Measurements from ENCODE around the gene ADAM17. TPM values are rescaled to one million over a fixed set of nuclear protein-coding genes. Genes with fewer than 3 reads are reported as not detected.

ADAM17 gene
- total and polyA plus RNA-seq, 7 donors, result 3.2 to 17.6 (median 12.8) TPM

GRCh38 chr2:9462886-9463697, 92.5 kb downstream of the ADAM17 start:
- H3K9me3 ChIP-seq, result no peaks in the 10 kb centered on the region
- H3K36me3 ChIP-seq, result peaks cover 0 to 52% (median 4%) of the 10 kb centered on the region in 4 donors
- no peak overlapping the region for H3K4me3 ChIP-seq
- no peaks in the 10 kb centered on the region for H3K27me3 ChIP-seq
- WGBS, 2 donors, result 87 to 88% methylated on average over 6 of the region's 6 CpGs
- H3K4me1 ChIP-seq, result peaks cover 0 to 9% (median 6%) of the 10 kb centered on the region in 4 donors
- DNase-seq, result no peak
- no peak for TF ChIP-seq POLR2A (IDR thresholded peaks at IDR 0.05)
- no peak for TF ChIP-seq EP300 (IDR thresholded peaks at IDR 0.05)
- no peak for TF ChIP-seq POLR2AphosphoS5 (IDR thresholded peaks at IDR 0.05)
- TF ChIP-seq, protein P1, sequence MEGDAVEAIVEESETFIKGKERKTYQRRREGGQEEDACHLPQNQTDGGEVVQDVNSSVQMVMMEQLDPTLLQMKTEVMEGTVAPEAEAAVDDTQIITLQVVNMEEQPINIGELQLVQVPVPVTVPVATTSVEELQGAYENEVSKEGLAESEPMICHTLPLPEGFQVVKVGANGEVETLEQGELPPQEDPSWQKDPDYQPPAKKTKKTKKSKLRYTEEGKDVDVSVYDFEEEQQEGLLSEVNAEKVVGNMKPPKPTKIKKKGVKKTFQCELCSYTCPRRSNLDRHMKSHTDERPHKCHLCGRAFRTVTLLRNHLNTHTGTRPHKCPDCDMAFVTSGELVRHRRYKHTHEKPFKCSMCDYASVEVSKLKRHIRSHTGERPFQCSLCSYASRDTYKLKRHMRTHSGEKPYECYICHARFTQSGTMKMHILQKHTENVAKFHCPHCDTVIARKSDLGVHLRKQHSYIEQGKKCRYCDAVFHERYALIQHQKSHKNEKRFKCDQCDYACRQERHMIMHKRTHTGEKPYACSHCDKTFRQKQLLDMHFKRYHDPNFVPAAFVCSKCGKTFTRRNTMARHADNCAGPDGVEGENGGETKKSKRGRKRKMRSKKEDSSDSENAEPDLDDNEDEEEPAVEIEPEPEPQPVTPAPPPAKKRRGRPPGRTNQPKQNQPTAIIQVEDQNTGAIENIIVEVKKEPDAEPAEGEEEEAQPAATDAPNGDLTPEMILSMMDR (IDR thresholded peaks at IDR 0.05), result no peak
- peak overlapping the region in 2 of 4 donors; percentile 11 to 29 for H3K27ac ChIP-seq
- intact Hi-C loops (cut with DNase I), result no loop called here

DNA sequence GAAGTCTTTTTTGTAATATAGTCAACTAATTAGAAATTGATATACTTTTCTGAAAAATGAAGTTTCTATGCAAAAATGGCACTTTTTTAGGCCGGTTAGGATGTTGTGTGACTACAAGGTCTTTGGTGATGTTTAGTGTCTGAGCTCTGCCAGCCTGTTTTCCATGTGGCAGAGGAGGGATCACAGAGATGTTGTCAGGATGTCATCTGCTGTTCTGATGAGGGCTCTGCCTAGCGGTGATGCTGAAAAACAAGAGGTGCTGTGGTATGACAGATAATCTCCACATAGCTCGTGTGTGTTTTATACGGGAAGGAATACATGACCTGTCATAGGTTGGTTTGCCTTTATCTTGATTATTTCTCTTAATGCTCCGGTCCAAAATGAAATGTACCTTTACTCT, 93.3 kb downstream of the ADAM17 start:
- WGBS, 2 donors, result 73 to 95% methylated on average over 5 of the region's 5 CpGs
- intact Hi-C loops (cut with DNase I), result no loop called here
- H3K36me3 ChIP-seq, result peaks cover 0 to 53% (median 6%) of the 10 kb centered on the region in 4 donors

DNA sequence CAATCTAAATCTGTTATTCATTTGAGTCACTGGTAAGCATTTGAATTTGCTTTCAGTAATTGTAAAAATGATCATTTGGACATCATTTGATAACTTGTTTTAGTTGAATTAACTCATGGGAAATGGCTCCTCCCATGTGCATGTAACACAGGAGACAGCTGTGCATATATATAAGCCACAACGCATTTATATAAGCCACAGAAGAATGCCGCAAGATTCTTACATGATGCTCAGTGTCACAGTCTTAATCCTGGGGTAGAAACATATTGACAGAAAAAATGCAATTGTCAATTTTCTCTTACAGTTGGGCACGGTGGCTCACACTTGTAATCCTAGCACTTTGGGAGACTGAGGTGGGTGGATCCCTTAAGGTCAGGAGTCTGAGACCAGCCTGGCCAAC, 94.6 kb downstream of the ADAM17 start:
- no peak overlapping the region for H3K27ac ChIP-seq
- H3K27me3 ChIP-seq, result no peaks in the 10 kb centered on the region
- H3K36me3 ChIP-seq, result peaks cover 0 to 65% (median 8%) of the 10 kb centered on the region in 4 donors
- H3K4me1 ChIP-seq, result peaks cover 0 to 9% (median 6%) of the 10 kb centered on the region in 4 donors
- DNase-seq, result no peak
- H3K9me3 ChIP-seq, result no peaks in the 10 kb centered on the region
- intact Hi-C loops (cut with DNase I), result no loop called here
- no peak for TF ChIP-seq POLR2AphosphoS5 (IDR thresholded peaks at IDR 0.05)
- TF ChIP-seq, protein P1 (IDR thresholded peaks at IDR 0.05), result no peak
- TF ChIP-seq EP300 (IDR thresholded peaks at IDR 0.05), result no peak
- no peak for TF ChIP-seq POLR2A (IDR thresholded peaks at IDR 0.05)
- H3K4me3 ChIP-seq, result no peak overlapping the region
- WGBS, 2 donors, result 89 to 90% methylated on average over 3 of the region's 3 CpGs

More for the DNA sequence above, 93.3 kb downstream of the ADAM17 start:
- Histone ChIP-seq H3K9me3 (no peaks in the 10 kb centered on the region), H3K4me3 (no peak overlapping the region), H3K4me1 (peaks cover 0 to 9% (median 6%) of the 10 kb centered on the region in 4 donors), H3K27ac (no peak overlapping the region), H3K27me3 (no peaks in the 10 kb centered on the region)
- TF ChIP-seq POLR2A (IDR thresholded peaks at IDR 0.05), result no peak
- TF ChIP-seq EP300 (IDR thresholded peaks at IDR 0.05), result no peak
- DNase-seq, result no peak

- TF ChIP-seq EP300 (IDR thresholded peaks at IDR 0.05), result no peak
- TF ChIP-seq, protein P1 (IDR thresholded peaks at IDR 0.05), result no peak
- no peak for TF ChIP-seq POLR2A (IDR thresholded peaks at IDR 0.05)
- TF ChIP-seq POLR2AphosphoS5 (IDR thresholded peaks at IDR 0.05), result no peak
- Histone ChIP-seq H3K4me1 (peaks cover 0 to 9% (median 6%) of the 10 kb centered on the region in 4 donors), H3K27me3 (no peaks in the 10 kb centered on the region), H3K9me3 (no peaks in the 10 kb centered on the region), H3K36me3 (peaks cover 0 to 68% (median 8%) of the 10 kb centered on the region in 4 donors), H3K27ac (no peak overlapping the region), H3K4me3 (no peak overlapping the region)
- no peak for DNase-seq
- intact Hi-C loops (cut with DNase I), result no loop called here
- WGBS, 2 donors, result 98 to 99% methylated on average over 3 of the region's 3 CpGs
Measured at GRCh38 chr2:9460441-9461017, 95.1 kb downstream of the ADAM17 start.

DNA sequence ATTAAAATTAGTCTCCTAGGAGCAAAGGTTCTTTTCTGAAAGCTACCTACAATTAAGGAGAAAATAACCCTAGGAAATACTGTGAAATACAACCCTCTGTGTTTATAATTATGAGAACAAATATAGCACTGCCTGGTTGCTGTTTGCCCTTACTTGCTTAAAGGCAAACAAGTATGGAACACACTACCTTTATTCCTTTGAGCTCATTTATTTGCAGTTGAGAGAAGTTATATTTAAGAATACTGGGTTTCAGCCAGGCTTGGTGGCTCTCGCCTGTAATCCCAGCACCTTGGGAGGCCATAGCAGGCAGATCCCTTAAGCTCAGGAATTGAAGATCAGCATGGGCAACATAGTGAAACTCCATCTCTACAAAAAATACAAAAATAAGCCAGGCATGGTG, 104.4 kb downstream of the ADAM17 start:
- Histone ChIP-seq H3K4me3 (no peak overlapping the region), H3K36me3 (peaks cover 0 to 87% (median 24%) of the 10 kb centered on the region in 4 donors), H3K9me3 (no peaks in the 10 kb centered on the region), H3K27me3 (no peaks in the 10 kb centered on the region), H3K27ac (no peak overlapping the region), H3K4me1 (no peaks in the 10 kb centered on the region)
- TF ChIP-seq POLR2A (IDR thresholded peaks at IDR 0.05) (no peak), EP300 (IDR thresholded peaks at IDR 0.05) (no peak), POLR2AphosphoS5 (IDR thresholded peaks at IDR 0.05) (no peak)
- TF ChIP-seq, protein P1 (IDR thresholded peaks at IDR 0.05), result no peak
- 56 to 88% methylated on average over 1 of the region's 1 CpG for WGBS, 2 donors
- intact Hi-C loops (cut with DNase I), result no loop called here
- DNase-seq, result no peak
